Measurements from ENCODE around the gene LMAN2L.

DNA sequence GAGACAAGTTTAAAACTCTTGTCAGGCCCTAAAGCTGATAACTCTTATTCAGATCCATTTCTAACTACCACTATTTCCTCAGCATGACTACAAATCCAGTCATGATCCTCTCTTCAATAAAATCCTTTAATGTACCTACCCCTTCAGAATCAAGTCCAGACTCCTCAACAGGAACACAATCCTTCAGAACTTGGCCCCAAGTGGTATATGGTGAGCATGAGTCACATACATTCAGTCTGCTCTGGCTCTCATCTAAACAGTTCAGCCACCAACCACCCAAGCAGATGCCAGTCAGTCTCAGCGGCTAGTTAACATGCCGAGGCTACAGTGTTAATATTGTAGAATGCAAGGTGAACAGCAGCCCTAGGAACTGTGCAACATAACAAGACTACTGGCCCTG is 9.7 kb downstream of the LMAN2L start:
- TF ChIP-seq, protein P1, sequence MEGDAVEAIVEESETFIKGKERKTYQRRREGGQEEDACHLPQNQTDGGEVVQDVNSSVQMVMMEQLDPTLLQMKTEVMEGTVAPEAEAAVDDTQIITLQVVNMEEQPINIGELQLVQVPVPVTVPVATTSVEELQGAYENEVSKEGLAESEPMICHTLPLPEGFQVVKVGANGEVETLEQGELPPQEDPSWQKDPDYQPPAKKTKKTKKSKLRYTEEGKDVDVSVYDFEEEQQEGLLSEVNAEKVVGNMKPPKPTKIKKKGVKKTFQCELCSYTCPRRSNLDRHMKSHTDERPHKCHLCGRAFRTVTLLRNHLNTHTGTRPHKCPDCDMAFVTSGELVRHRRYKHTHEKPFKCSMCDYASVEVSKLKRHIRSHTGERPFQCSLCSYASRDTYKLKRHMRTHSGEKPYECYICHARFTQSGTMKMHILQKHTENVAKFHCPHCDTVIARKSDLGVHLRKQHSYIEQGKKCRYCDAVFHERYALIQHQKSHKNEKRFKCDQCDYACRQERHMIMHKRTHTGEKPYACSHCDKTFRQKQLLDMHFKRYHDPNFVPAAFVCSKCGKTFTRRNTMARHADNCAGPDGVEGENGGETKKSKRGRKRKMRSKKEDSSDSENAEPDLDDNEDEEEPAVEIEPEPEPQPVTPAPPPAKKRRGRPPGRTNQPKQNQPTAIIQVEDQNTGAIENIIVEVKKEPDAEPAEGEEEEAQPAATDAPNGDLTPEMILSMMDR (IDR thresholded peaks at IDR 0.05; ENCODE audit: low read depth, low read length), result no peak
- TF ChIP-seq POLR2A (IDR thresholded peaks at IDR 0.05; ENCODE audit: extremely low read depth, insufficient read length), result no peak
- TF ChIP-seq, protein P2, sequence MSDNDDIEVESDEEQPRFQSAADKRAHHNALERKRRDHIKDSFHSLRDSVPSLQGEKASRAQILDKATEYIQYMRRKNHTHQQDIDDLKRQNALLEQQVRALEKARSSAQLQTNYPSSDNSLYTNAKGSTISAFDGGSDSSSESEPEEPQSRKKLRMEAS (IDR thresholded peaks at IDR 0.05; ENCODE audit: low read depth, low read length), result no peak
